H1 (cell line): ENCODE measurements around the gene MCM9. TPM values are rescaled to one million over a fixed set of nuclear protein-coding genes. Genes with fewer than 3 reads are reported as not detected.

ENCODE experiments used
- ASH2L ChIP-seq: fragments of 200-600, 300-600 bp; sonication (generic); IDR thresholded peaks from one replicate; pipeline ENCODE4 v1.7.1; 2017; ENCODE audit warnings: low read length
- BRCA1 ChIP-seq: IDR thresholded peaks from 2 replicates; pipeline ENCODE4 v1.6.1; 2012; ENCODE audit warnings: low read depth, low read length, improper control_type of control experiment
- EGR1 ChIP-seq: IDR thresholded peaks from 2 replicates; pipeline ENCODE4 v1.6.1; 2011; ENCODE audit warnings: low read depth, low read length, borderline replicate concordance
- POLR2A ChIP-seq, 2 experiments: IDR thresholded peaks; 1 replicate in 1 of 2; 2 replicates in 1 of 2; pipeline ENCODE4 v1.6.1; 2011; ENCODE audit warnings: low read depth in 2 of 2, low read length in 2 of 2, mild to moderate bottlenecking in 2 of 2; ENCODE audit errors: control extremely low read depth in 1 of 2
- POLR2AphosphoS5 ChIP-seq: IDR thresholded peaks from 2 replicates; pipeline ENCODE4 v1.6.1; 2011; ENCODE audit warnings: low read depth, low read length
- SAP30 ChIP-seq: fragments of 300-600 bp; sonication (generic); IDR thresholded peaks from 2 replicates; pipeline ENCODE4 v1.7.1; 2012; ENCODE audit warnings: low read length, moderate library complexity, mild to moderate bottlenecking, inconsistent platforms; ENCODE audit not compliant: insufficient read depth, insufficient replicate concordance
- TAF1 ChIP-seq: IDR thresholded peaks from 2 replicates; pipeline ENCODE4 v1.6.1; 2011; ENCODE audit warnings: mild to moderate bottlenecking, low read depth, low read length
- YY1 ChIP-seq: IDR thresholded peaks from 2 replicates; pipeline ENCODE4 v1.6.1; 2011; ENCODE audit warnings: low read depth, mild to moderate bottlenecking, low read length
- polyA plus RNA-seq, 7 experiments: library from polyadenylated mRNA; depleted of rRNA in 3 of 7; stranded (reverse) in 5 of 7; unstranded in 2 of 7; fragments of >200 nt in 5 of 7; fragments of 200-250 nt in 2 of 7; gene quantifications; 1 replicate in 5 of 7; 2 replicates in 1 of 7; 4 replicates in 1 of 7; pipeline versions ENCODE4 v1.2.1 to v1.2.3, GENCODE V29; 2011 to 2013; ENCODE audit warnings: missing spikeins in 2 of 7, mixed read lengths in 2 of 7
- total RNA-seq: library from RNA; stranded (reverse); fragmentation: NEBNext Ultra II Directional; extraction: Animal tissue kit (Norgen Biotek cat#: 25700); gene quantifications from 2 replicates; pipeline ENCODE4 v1.2.1, GENCODE V29; 2021
- TF ChIP-seq, protein P1 (sequence below): fragments of 300-600 bp; sonication (generic); IDR thresholded peaks from 2 replicates; pipeline ENCODE4 v1.7.1; 2012; ENCODE audit warnings: low read length, moderate library complexity, mild to moderate bottlenecking, inconsistent platforms; ENCODE audit not compliant: insufficient replicate concordance
- TF ChIP-seq, protein P2 (sequence below): IDR thresholded peaks from 2 replicates; pipeline ENCODE4 v1.6.1; 2012; ENCODE audit warnings: inconsistent platforms

Gene MCM9
- total and polyA plus RNA-seq, 2 of the 8 experiments (the other 6 are each of a cell fraction or from before 2014, with no cell fraction given) = 3.7 to 11.4 TPM

- TF ChIP-seq EGR1 (no peak), ASH2L (peak; percentile 96), BRCA1 (no peak), POLR2AphosphoS5 (peak; percentile 80), TAF1 (peak; percentile 49; the same call in 1 of the 2 replicates), YY1 (peak; percentile 84), SAP30 (peak; percentile 87), POLR2A (IDR thresholded peaks at IDR 0.05; ENCODE audit: control extremely low read depth in 1 of 2, low read depth in 2 of 2, low read length in 2 of 2) (peak; percentile 57 to 64)
- TF ChIP-seq, protein P1, sequence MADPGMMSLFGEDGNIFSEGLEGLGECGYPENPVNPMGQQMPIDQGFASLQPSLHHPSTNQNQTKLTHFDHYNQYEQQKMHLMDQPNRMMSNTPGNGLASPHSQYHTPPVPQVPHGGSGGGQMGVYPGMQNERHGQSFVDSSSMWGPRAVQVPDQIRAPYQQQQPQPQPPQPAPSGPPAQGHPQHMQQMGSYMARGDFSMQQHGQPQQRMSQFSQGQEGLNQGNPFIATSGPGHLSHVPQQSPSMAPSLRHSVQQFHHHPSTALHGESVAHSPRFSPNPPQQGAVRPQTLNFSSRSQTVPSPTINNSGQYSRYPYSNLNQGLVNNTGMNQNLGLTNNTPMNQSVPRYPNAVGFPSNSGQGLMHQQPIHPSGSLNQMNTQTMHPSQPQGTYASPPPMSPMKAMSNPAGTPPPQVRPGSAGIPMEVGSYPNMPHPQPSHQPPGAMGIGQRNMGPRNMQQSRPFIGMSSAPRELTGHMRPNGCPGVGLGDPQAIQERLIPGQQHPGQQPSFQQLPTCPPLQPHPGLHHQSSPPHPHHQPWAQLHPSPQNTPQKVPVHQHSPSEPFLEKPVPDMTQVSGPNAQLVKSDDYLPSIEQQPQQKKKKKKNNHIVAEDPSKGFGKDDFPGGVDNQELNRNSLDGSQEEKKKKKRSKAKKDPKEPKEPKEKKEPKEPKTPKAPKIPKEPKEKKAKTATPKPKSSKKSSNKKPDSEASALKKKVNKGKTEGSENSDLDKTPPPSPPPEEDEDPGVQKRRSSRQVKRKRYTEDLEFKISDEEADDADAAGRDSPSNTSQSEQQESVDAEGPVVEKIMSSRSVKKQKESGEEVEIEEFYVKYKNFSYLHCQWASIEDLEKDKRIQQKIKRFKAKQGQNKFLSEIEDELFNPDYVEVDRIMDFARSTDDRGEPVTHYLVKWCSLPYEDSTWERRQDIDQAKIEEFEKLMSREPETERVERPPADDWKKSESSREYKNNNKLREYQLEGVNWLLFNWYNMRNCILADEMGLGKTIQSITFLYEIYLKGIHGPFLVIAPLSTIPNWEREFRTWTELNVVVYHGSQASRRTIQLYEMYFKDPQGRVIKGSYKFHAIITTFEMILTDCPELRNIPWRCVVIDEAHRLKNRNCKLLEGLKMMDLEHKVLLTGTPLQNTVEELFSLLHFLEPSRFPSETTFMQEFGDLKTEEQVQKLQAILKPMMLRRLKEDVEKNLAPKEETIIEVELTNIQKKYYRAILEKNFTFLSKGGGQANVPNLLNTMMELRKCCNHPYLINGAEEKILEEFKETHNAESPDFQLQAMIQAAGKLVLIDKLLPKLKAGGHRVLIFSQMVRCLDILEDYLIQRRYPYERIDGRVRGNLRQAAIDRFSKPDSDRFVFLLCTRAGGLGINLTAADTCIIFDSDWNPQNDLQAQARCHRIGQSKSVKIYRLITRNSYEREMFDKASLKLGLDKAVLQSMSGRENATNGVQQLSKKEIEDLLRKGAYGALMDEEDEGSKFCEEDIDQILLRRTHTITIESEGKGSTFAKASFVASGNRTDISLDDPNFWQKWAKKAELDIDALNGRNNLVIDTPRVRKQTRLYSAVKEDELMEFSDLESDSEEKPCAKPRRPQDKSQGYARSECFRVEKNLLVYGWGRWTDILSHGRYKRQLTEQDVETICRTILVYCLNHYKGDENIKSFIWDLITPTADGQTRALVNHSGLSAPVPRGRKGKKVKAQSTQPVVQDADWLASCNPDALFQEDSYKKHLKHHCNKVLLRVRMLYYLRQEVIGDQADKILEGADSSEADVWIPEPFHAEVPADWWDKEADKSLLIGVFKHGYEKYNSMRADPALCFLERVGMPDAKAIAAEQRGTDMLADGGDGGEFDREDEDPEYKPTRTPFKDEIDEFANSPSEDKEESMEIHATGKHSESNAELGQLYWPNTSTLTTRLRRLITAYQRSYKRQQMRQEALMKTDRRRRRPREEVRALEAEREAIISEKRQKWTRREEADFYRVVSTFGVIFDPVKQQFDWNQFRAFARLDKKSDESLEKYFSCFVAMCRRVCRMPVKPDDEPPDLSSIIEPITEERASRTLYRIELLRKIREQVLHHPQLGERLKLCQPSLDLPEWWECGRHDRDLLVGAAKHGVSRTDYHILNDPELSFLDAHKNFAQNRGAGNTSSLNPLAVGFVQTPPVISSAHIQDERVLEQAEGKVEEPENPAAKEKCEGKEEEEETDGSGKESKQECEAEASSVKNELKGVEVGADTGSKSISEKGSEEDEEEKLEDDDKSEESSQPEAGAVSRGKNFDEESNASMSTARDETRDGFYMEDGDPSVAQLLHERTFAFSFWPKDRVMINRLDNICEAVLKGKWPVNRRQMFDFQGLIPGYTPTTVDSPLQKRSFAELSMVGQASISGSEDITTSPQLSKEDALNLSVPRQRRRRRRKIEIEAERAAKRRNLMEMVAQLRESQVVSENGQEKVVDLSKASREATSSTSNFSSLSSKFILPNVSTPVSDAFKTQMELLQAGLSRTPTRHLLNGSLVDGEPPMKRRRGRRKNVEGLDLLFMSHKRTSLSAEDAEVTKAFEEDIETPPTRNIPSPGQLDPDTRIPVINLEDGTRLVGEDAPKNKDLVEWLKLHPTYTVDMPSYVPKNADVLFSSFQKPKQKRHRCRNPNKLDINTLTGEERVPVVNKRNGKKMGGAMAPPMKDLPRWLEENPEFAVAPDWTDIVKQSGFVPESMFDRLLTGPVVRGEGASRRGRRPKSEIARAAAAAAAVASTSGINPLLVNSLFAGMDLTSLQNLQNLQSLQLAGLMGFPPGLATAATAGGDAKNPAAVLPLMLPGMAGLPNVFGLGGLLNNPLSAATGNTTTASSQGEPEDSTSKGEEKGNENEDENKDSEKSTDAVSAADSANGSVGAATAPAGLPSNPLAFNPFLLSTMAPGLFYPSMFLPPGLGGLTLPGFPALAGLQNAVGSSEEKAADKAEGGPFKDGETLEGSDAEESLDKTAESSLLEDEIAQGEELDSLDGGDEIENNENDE = no peak
- TF ChIP-seq, protein P2, sequence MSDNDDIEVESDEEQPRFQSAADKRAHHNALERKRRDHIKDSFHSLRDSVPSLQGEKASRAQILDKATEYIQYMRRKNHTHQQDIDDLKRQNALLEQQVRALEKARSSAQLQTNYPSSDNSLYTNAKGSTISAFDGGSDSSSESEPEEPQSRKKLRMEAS = no peak
Measured at GRCh38 chr6:118894425-118895260, 40.3 kb downstream of the MCM9 start (continued).
